Fibroblast of lung (primary cell): ENCODE results near the gene WWOX. TPM values are rescaled to one million over a fixed set of nuclear protein-coding genes. Genes with fewer than 3 reads are reported as not detected.

Experiments
- DNase-seq, 2 donors: peaks; one replicate each; pipeline versions ENCODE4 v3.0.0 to v3.0.0-alpha.2; 2010; ENCODE audit warnings: low read depth in 2 of 2
- H2AFZ ChIP-seq: 2 replicates; pipeline ENCODE4 v1.5.1; 2012; ENCODE audit warnings: low read length, control low read depth, inconsistent platforms
- H3K27ac ChIP-seq: 2 replicates; pipeline ENCODE4 v1.5.1; 2011; ENCODE audit warnings: low read length, control low read depth; ENCODE audit not compliant: insufficient read depth
- H3K27me3 ChIP-seq: 2 replicates; pipeline ENCODE4 v1.5.1; 2011; ENCODE audit warnings: mild to moderate bottlenecking, low read length; ENCODE audit not compliant: control insufficient read depth, insufficient read depth
- H3K36me3 ChIP-seq: 2 replicates; pipeline ENCODE4 v1.5.1; 2011; ENCODE audit warnings: low read length; ENCODE audit not compliant: control insufficient read depth, insufficient read depth
- H3K4me1 ChIP-seq: 2 replicates; pipeline ENCODE4 v1.5.1; 2011; ENCODE audit warnings: low read length; ENCODE audit not compliant: control insufficient read depth, insufficient read depth; ENCODE audit errors: extremely low read depth
- H3K4me2 ChIP-seq: 2 replicates; pipeline ENCODE4 v1.5.1; 2011; ENCODE audit warnings: low read length, control low read depth; ENCODE audit not compliant: insufficient read depth; ENCODE audit errors: extremely low read depth
- H3K4me3 ChIP-seq, 4 experiments: fragments of 200-600 bp in 1 of 4; sonication (generic) in 1 of 4; replicated peaks in 1 of 4; 2 replicates each; pipeline ENCODE4 v1.5.1; 2011 to 2016; ENCODE audit warnings: low read length in 4 of 4, low read depth in 3 of 4, mild to moderate bottlenecking in 3 of 4, control low read depth in 2 of 4, inconsistent platforms in 1 of 4, mixed read lengths in 1 of 4; ENCODE audit not compliant: insufficient read depth in 1 of 4; ENCODE audit errors: control extremely low read depth in 1 of 4
- H3K79me2 ChIP-seq: 2 replicates; pipeline ENCODE4 v1.5.1; 2012; ENCODE audit warnings: mild to moderate bottlenecking, low read length, inconsistent platforms; ENCODE audit not compliant: control insufficient read depth, insufficient read depth
- H3K9ac ChIP-seq: 2 replicates; pipeline ENCODE4 v1.5.1; 2011; ENCODE audit warnings: mild to moderate bottlenecking, low read length, control low read depth; ENCODE audit not compliant: insufficient read depth
- H3K9me3 ChIP-seq: 2 replicates; pipeline ENCODE4 v1.5.1; 2012; ENCODE audit warnings: low read depth, low read length; ENCODE audit not compliant: control insufficient read depth, insufficient read depth
- H4K20me1 ChIP-seq: 2 replicates; pipeline ENCODE4 v1.5.1; 2011; ENCODE audit warnings: low read length; ENCODE audit not compliant: control insufficient read depth, insufficient read depth; ENCODE audit errors: extremely low read depth
- EZH2 ChIP-seq: IDR thresholded peaks from 2 replicates; pipeline ENCODE4 v1.5.1; 2012; ENCODE audit warnings: low read length, control low read depth, mild to moderate bottlenecking; ENCODE audit errors: missing control alignments
- polyA plus RNA-seq, 2 donors: library from polyadenylated mRNA; depleted of rRNA in 1 of 2; stranded (reverse) in 1 of 2; unstranded in 1 of 2; fragments of >200 nt; gene quantifications; 2 replicates each; pipeline ENCODE4 v1.2.1, GENCODE V29; 2011 to 2012; ENCODE audit warnings: missing spikeins in 1 of 2
- total RNA-seq: library from RNA; depleted of rRNA; stranded (reverse); fragments of >200 nt; gene quantifications from 2 replicates; pipeline ENCODE4 v1.2.1, GENCODE V29; 2014
- TF ChIP-seq, protein P1 (sequence below), 2 donors: IDR thresholded peaks in 1 of 2; conservative IDR thresholded peaks in 1 of 2; 1 replicate in 1 of 2; 2 replicates in 1 of 2; pipeline ENCODE4 v1.5.1; 2011 to 2012; ENCODE audit warnings: low read length in 2 of 2, control low read depth in 1 of 2, inconsistent platforms in 1 of 2, low read depth in 1 of 2, mild to moderate bottlenecking in 1 of 2

WWOX gene
- total and polyA plus RNA-seq, 2 donors (not counting 1 experiment from before 2014, with no cell fraction given), result 5.6 to 16.3 TPM

DNA sequence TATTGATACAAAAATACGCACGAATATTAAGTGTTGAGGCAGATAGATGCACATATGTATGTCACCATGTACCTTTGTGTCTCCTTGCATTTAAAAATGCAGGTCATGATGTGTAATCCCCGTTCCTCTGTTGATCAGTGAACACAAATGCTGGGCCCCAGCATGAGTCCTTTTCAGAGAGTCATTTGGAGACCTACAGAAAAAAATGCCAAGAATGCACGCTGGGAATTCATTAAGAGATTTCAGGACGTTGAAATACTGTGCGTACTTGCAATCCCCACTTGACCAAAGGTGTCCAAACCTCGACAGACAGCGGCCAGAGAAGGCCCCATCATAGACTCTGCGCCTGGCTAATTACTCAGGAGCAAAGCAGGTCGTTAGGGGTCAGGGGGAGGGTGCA is 1005.1 kb downstream of the WWOX start:
- Histone ChIP-seq H3K9ac (no peak overlapping the region), H3K27me3 (no peaks in the 10 kb centered on the region), H3K4me2 (no peak overlapping the region), H2AFZ (no peak overlapping the region), H4K20me1 (no peaks in the 10 kb centered on the region), H3K4me3 (no peak overlapping the region), H3K27ac (no peak overlapping the region), H3K36me3 (no peaks in the 10 kb centered on the region), H3K9me3 (no peaks in the 10 kb centered on the region), H3K4me1 (no peaks in the 10 kb centered on the region), H3K79me2 (no peaks in the 10 kb centered on the region)
- no peak for TF ChIP-seq EZH2
- TF ChIP-seq, protein P1, sequence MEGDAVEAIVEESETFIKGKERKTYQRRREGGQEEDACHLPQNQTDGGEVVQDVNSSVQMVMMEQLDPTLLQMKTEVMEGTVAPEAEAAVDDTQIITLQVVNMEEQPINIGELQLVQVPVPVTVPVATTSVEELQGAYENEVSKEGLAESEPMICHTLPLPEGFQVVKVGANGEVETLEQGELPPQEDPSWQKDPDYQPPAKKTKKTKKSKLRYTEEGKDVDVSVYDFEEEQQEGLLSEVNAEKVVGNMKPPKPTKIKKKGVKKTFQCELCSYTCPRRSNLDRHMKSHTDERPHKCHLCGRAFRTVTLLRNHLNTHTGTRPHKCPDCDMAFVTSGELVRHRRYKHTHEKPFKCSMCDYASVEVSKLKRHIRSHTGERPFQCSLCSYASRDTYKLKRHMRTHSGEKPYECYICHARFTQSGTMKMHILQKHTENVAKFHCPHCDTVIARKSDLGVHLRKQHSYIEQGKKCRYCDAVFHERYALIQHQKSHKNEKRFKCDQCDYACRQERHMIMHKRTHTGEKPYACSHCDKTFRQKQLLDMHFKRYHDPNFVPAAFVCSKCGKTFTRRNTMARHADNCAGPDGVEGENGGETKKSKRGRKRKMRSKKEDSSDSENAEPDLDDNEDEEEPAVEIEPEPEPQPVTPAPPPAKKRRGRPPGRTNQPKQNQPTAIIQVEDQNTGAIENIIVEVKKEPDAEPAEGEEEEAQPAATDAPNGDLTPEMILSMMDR (conservative IDR thresholded peaks at IDR 0.05 in 1 of 2, IDR thresholded peaks at IDR 0.05 in 1 of 2; ENCODE audit: low read depth in 1 of 2, low read length in 2 of 2), result no peak
- no peak for DNase-seq

DNA sequence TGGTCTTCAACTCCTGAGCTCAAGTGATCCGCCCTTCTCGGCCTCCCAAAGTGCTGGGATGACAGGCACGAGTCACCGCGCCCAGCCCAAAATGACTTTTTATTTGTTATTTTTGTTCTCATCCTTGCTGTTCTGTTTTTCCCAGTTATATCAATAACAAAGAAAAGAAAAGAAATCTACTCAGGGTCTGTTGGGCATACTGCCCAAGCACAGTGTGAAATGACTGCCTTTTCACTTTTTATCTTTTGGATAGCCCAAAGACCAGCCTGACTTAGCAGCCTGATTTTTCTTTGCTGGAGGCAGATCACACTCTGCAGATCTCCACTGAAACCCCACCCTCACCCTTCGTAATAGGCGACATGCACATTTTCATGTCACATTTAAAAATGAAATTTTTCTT is 1007.8 kb downstream of the WWOX start:
- TF ChIP-seq, protein P1 (conservative IDR thresholded peaks at IDR 0.05 in 1 of 2, IDR thresholded peaks at IDR 0.05 in 1 of 2; ENCODE audit: low read depth in 1 of 2, low read length in 2 of 2), result no peak
- no peak for TF ChIP-seq EZH2
- Histone ChIP-seq H2AFZ (no peak overlapping the region), H3K9ac (no peak overlapping the region), H3K9me3 (no peaks in the 10 kb centered on the region), H3K27me3 (no peaks in the 10 kb centered on the region), H3K79me2 (no peaks in the 10 kb centered on the region), H3K4me3 (no peak overlapping the region), H3K4me2 (no peak overlapping the region), H3K36me3 (no peaks in the 10 kb centered on the region), H4K20me1 (no peaks in the 10 kb centered on the region), H3K4me1 (no peaks in the 10 kb centered on the region), H3K27ac (no peak overlapping the region)
- DNase-seq, result no peak

DNA sequence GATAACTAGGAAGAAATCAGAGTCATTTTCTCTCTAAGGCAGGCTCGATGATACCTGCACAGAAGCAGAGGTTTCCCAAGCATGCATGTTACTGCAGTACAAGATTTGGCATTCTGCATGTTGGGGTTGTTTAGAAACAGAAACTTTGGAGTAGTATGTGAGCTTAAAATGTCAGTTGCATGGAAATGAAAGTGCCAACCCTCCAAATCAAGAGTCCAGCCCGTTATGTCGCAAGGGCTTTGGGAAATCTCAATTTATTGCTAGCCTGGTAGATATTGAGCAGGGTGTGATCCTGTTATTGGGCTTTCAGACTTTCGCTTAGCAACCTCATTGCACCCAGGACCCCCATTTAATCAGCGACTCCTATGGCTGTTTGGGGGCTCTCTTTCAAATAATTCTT is 1010.3 kb downstream of the WWOX start:
- DNase-seq, result no peak
- no peaks in the 10 kb centered on the region for H3K9me3 ChIP-seq
- no peaks in the 10 kb centered on the region for H3K36me3 ChIP-seq
- no peak overlapping the region for H3K4me2 ChIP-seq
- H3K27me3 ChIP-seq, result no peaks in the 10 kb centered on the region
- no peaks in the 10 kb centered on the region for H3K4me1 ChIP-seq
- no peak overlapping the region for H3K9ac ChIP-seq
- no peaks in the 10 kb centered on the region for H3K79me2 ChIP-seq
- H2AFZ ChIP-seq, result no peak overlapping the region
- no peak for TF ChIP-seq EZH2
- TF ChIP-seq, protein P1 (conservative IDR thresholded peaks at IDR 0.05 in 1 of 2, IDR thresholded peaks at IDR 0.05 in 1 of 2; ENCODE audit: low read depth in 1 of 2, low read length in 2 of 2), result no peak
- no peaks in the 10 kb centered on the region for H4K20me1 ChIP-seq
- H3K4me3 ChIP-seq, result no peak overlapping the region
- H3K27ac ChIP-seq, result no peak overlapping the region
